Nephron progenitor cell (in vitro differentiated cells): Measurements from ENCODE around the gene FOXP1.

Experiments
- DNase-seq: peaks from one replicate; pipeline ENCODE4 v3.0.0; 2021
- H3K27ac Mint-ChIP-seq: 2 replicates; pipeline ENCODE4 v1.8.0; 2021; ENCODE audit warnings: mild to moderate bottlenecking, moderate library complexity, mixed read lengths
- H3K27me3 Mint-ChIP-seq: 2 replicates; pipeline ENCODE4 v1.8.0; 2021; ENCODE audit warnings: mild to moderate bottlenecking, low read depth, mixed read lengths; ENCODE audit not compliant: poor library complexity
- H3K36me3 Mint-ChIP-seq: 2 replicates; pipeline ENCODE4 v1.8.0; 2021; ENCODE audit warnings: low read depth, mixed read lengths
- H3K4me1 Mint-ChIP-seq: 2 replicates; pipeline ENCODE4 v1.8.0; 2021; ENCODE audit warnings: mixed read lengths
- H3K4me3 Mint-ChIP-seq: 2 replicates; pipeline ENCODE4 v1.8.0; 2021; ENCODE audit warnings: mild to moderate bottlenecking, moderate library complexity, mixed read lengths
- H3K9me3 Mint-ChIP-seq: 2 replicates; pipeline ENCODE4 v1.8.0; 2021; ENCODE audit warnings: mild to moderate bottlenecking, moderate library complexity, mixed read lengths
- CTCF ChIP-seq: fragments of 200-600 bp; sonication (generic); IDR thresholded peaks from 2 replicates; pipeline ENCODE4 v1.5.0; 2021; ENCODE audit warnings: antibody characterized with exemption

FOXP1 gene

DNA sequence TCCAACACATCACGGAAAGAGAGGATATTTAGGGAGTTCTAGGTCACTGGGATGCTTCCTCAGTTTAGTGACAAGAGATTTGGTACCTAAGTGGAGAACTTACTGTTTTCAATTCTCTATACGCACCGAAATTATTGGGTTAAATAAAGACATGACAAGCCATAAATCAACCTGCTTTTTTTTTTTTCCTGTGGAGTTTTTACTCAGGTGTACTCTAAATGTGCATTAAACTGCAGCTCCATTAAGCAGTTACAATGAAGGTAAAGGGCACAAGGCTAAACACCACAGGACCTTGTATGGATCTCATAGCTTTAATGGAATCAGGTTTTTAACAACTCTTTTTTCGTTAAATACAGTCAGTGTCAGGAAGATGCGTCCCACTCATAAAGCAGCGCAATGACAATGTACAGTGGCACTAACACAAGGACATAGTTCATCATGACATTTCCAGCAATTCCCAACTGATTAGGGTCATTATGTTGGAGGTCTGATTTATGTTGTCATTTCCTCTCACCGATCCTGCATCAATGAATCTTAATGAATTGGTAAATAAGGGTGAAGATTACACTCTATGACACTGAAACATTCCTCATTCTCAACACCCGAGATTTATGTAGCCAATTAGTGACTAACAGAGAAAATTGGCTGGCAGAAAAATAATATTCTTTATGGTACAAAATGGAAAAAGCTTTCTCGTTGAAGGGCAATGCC lies 355.2 kb downstream of the FOXP1 start:
- Mint-ChIP-seq H3K36me3 (peaks cover 14% of the 10 kb centered on the region), H3K4me1 (peaks cover 83% of the 10 kb centered on the region), H3K9me3 (no peaks in the 10 kb centered on the region), H3K27me3 (peaks cover 3% of the 10 kb centered on the region), H3K4me3 (no peak overlapping the region), H3K27ac (peak overlapping the region; percentile 21)
- no peak for DNase-seq
- TF ChIP-seq CTCF, result no peak

GRCh38 chr3:71227270-71227661 lies 356.3 kb downstream of the FOXP1 start:
- Mint-ChIP-seq H3K27ac (peak overlapping the region; percentile 90), H3K4me1 (peaks cover 79% of the 10 kb centered on the region), H3K36me3 (peaks cover 19% of the 10 kb centered on the region), H3K4me3 (peak overlapping the region; percentile 15), H3K9me3 (peaks cover 8% of the 10 kb centered on the region), H3K27me3 (peaks cover 3% of the 10 kb centered on the region)
- no peak for DNase-seq
- TF ChIP-seq CTCF, result no peak

DNA sequence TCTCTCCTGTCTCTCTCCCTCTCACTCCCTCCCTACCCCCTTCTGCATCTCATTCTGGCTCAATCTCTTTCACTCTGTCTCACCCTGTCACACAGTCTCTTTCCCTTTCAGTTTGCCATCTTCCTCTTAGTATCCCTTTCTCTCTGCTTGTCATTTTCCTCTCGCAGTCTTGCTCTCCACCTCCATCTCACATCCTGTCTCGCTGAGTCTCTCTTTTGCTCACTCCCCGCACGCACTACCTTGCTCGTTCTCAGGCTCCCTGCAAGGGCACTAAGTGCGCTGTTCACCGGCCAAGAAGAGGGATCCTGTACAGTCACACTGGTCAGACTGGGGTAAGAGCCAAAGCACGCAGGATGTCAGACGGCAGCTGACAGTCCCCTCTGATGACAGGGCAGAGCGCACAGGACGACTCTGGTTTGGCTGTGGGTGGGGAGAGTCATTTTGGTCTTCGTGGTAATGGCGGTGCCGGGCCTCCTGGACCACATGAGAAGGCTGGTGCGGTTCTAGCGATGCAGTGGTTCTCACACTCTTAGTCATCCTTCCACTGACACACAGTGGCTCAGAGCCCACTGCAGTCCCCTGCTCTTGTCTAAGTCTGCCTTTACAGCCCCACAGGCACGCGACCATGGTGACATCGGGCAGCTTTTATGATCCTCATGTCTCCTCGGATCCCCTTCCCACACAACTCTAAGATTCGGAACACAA lies 356.8 kb downstream of the FOXP1 start:
- DNase-seq, result no peak
- peak overlapping the region; percentile 15 for H3K4me3 Mint-ChIP-seq
- H3K9me3 Mint-ChIP-seq, result peaks cover 8% of the 10 kb centered on the region
- peak overlapping the region; percentile 90 for H3K27ac Mint-ChIP-seq
- H3K4me1 Mint-ChIP-seq, result peaks cover 74% of the 10 kb centered on the region
- H3K27me3 Mint-ChIP-seq, result peaks cover 3% of the 10 kb centered on the region
- peaks cover 18% of the 10 kb centered on the region for H3K36me3 Mint-ChIP-seq
- TF ChIP-seq CTCF, result no peak

- Mint-ChIP-seq H3K4me1 (peaks cover 67% of the 10 kb centered on the region), H3K9me3 (peaks cover 15% of the 10 kb centered on the region), H3K36me3 (peaks cover 25% of the 10 kb centered on the region), H3K4me3 (no peak overlapping the region), H3K27me3 (peaks cover 3% of the 10 kb centered on the region), H3K27ac (peak overlapping the region; percentile 90)
- no peak for DNase-seq
- TF ChIP-seq CTCF, result no peak
Observed at GRCh38 chr3:71225951-71226564, 357.5 kb downstream of the FOXP1 start.

DNA sequence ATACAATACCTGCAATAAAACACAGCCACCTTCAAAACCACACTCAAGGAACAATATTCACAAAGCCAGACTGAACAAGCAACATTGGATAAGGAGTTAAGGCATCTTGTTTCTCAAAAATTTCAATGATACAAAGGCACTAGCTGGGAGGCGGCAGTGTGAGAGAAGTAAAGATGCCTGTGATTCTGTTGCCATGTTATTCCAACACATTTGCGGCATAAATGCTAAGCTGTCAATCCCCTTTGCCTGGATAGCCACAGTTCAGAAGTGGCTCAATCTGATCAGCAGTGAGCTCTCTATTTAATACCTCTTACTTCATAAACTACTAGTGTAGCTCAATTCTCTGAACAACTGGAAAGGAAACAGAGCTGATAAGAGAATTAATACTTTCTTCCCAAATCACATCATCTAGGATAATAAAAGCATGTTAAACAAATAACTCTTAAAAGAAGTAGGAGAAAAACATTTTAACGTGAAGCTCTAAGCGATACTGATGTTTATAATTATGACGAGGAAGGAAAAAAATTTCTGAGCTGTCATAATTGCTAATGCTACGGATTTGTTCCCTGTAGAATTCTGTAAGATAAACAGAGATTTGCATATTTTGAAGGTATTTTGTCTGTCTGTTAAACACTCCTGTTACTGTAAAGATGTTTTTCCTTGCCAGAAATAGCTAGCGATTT lies 358.4 kb downstream of the FOXP1 start:
- Mint-ChIP-seq H3K27ac (no peak overlapping the region), H3K36me3 (peaks cover 30% of the 10 kb centered on the region), H3K4me1 (peaks cover 58% of the 10 kb centered on the region), H3K4me3 (no peak overlapping the region), H3K9me3 (peaks cover 20% of the 10 kb centered on the region), H3K27me3 (peaks cover 3% of the 10 kb centered on the region)
- no peak for DNase-seq
- TF ChIP-seq CTCF, result no peak
